ENCODE data around the gene GFM2.
"Not testable (repeated sequence)": the region's sequence is repeated elsewhere in the genome, so short reads cannot be mapped to it uniquely, and the experiment has no call there.

Gene GFM2, protein sequence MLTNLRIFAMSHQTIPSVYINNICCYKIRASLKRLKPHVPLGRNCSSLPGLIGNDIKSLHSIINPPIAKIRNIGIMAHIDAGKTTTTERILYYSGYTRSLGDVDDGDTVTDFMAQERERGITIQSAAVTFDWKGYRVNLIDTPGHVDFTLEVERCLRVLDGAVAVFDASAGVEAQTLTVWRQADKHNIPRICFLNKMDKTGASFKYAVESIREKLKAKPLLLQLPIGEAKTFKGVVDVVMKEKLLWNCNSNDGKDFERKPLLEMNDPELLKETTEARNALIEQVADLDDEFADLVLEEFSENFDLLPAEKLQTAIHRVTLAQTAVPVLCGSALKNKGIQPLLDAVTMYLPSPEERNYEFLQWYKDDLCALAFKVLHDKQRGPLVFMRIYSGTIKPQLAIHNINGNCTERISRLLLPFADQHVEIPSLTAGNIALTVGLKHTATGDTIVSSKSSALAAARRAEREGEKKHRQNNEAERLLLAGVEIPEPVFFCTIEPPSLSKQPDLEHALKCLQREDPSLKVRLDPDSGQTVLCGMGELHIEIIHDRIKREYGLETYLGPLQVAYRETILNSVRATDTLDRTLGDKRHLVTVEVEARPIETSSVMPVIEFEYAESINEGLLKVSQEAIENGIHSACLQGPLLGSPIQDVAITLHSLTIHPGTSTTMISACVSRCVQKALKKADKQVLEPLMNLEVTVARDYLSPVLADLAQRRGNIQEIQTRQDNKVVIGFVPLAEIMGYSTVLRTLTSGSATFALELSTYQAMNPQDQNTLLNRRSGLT

DNA sequence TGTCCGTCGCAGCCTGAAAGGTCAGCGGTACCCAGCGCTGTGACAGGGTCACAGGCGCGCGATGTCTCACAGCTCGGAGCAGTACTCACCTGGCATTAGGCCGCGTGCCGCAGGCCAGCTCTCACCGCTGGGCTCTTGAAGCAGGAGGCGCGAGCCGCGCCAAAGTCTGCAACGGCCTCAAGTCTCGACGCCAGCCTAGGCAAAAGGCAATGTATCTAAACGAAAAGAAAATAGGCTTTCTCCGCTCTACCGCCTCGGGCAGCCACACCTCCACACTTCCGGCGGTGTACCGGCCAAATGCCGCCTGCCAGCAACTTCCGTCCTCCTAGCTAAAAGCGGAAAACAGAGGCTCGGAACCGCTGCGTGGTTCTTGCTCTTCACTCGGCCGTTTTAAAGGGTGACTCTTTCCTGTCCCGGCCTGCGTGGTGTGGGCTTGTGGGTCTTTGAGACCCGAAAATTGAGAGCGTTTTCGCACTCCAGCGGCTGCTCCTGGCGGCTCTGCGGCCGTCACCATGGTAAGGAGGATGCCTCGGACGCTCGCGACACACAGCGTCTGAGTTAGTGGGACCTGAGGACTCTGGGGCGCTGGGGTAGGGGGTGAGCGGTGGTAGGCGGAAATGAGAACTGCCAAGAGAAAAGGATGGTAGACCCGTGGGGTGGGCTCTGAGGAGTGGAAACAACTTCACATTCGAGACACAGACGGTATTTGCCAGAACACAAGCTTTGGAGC is at the start of gene GFM2, which contains the start of gene NSA2:
GFM2 (minus strand) TSS at position 269 of the 730 bp plus-strand sequence. CDS start 3,375 bp downstream, outside the sequence.
NSA2 (plus strand) TSS at position 401 of the 730 bp plus-strand sequence; CDS start at position 513, 112 bp downstream.
- DNase-seq, result peak; percentile 49

DNA sequence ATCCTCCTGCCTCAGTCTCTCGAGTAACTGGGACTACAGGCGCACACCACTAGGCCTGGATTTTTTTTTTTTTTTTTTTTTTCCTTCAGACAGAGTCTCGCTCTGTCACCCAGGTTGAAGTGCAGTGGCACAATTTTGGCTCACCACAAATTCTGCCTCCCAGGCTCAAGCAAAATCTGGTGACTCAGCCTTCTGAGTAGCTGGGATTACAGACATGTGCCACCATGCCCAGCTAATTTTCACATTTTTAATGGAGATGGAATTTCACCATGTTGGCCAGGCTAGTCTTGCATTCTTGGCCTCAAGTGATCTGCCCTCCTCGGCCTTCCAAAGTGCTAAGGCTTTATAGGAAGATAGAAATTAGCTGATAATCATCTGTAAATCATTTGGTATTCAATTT is 44.0 kb upstream of the GFM2 start:
- no peak for DNase-seq

DNA sequence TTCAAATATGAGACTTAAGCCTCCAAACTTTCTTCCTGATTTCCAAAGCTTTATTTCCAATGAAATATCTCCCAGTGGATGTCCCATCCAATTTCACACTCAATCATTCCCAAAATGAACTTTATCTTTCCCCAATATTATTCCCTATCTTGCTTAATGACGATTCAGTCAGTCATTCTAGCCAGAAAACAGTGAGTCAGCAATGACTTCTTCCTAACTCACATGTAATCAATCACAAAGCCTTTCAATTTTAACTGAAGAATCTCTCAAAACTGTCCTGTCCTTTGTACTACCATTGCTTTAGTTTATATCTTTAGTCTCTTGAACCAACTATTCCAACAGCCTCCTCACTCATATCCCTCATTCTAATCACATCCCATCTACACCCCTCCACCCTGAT is 35.0 kb upstream of the GFM2 start:
- no peak for DNase-seq

DNA sequence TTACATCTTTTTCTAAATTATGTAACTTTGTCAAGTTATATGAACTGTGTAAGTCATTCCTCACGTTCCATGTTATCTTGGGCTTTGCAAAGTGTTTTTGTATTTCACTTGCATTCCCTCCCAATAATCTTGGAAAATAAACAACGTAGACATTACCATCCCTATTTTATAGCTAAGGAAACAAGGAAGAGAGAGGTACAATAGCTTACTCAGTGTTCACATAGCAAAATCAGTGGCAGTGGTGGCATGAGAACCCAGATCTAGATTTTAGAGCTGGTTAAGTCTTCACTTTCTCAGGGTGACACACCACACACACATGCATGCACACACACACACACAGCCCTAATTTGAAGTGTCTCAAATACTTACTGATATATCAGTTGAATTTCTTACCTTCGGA is 34.3 kb upstream of the GFM2 start:
- DNase-seq, result no peak

DNA sequence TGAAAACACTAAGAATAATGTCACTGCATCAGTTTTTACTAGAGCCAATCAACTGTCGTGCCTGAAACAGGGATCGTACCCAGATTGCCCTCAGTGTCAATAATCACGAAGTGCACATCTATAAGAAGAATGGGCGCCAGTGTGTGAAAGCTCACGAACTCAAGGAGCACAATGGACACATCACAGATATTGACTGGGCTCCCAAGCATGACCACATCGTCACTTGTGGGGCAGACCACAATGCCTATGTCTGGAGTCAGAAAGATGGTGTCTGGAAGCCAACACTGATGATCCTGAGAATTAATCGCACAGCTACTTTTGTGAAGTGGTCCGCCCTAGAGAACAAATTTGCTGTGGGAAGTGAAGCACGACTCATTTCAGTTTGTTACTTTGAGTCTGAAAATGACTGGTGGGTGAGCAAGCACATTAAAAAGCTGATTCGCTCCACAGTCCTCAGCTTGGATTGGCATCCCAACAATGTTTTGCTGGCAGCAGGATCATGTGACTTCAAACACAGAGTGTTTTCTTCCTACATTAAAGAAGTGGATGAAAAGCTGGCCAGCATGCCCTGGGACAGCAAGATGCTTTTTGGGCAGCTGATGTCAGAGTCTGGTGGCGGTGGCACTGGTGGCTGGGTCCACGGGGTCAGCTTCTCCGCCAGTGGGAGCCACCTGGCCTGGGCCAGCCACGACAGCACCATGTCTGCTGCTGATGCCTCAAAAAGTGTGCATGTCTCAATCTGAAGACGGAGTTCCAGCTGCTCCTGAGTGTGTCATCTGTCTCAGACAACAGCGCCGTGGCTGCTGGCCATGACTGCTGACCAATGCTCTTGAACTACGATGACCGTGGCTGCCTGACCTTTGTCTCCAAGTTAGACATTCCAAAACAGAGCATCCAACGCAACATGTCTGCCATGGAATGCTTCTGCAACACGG is 32.3 kb upstream of the GFM2 start:
- DNase-seq, result no peak

DNA sequence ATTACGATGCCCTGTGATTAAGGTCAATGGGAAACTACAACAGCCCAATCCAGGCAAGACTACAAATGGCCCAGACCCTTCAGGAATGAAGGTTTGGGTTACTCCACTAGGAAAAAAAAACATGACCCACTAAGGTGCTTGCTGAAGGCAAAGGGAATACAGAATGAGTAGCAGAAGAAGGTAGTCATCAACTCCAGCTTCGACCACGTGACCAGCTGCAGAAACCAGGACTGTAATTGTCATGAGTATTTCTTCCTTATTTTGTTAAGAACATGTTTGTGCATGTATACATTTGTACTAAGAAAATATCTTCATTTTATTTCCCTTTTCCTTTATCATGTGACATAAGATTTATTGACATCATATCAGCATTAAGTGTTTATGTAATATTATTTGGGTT is 24.8 kb upstream of the GFM2 start:
- DNase-seq, result not testable (repeated sequence)

DNA sequence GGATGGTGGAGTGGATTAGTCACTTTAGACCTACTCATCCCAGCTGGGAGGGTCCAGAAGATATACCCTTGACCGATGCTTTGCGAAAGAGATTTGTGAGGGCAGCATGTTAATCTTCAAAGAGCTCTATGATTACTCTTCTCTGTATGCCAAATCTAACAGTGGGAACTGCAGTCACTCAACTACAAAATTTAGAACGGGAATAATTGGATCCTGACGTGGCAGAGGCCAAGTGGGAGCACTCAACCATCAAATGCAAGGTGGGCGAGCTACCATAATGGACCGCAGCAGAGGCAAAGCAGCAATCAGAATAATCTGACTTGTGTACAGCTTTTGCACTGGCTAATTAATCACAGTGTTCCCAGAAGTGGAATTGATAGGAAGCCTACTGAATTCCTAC is 20.5 kb upstream of the GFM2 start:
- DNase-seq, result no peak

DNA sequence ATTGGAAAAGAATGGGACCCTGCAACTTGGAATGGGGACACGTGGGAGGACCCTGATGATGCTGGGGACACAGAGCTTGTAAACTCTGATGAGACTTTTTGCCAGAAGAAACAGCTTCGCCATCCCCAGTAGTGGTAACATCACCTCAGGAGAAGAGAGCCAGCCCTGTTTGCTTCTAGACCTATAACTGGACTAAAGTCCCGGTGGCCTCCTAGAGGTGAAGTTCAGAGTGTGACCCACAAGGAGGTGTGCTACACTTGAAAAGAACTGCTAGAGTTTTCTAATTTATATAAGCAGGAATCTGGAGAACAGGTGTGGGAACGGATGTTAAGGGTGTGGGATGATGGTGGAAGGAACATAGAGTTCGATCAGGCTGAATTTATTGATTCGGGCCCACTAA is 19.9 kb upstream of the GFM2 start:
- DNase-seq, result no peak

DNA sequence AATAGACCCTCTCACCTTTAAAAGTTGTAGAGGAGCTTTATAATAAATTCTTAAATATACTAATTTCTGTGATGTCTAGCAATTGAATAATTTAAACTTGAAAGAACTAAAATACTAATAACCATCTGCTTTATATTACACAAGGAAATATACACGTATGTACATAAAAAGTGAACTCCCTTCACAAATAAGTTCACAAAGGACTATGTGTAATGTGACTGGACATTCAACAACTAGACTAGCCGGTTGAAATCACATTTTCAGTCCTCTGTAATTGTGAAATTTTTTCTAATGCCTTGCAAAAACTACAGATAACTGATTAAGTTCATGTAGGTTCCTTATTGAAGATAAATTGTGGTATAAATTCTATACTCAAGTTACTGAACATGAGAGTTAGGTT is 11.7 kb upstream of the GFM2 start:
- no peak for DNase-seq

DNA sequence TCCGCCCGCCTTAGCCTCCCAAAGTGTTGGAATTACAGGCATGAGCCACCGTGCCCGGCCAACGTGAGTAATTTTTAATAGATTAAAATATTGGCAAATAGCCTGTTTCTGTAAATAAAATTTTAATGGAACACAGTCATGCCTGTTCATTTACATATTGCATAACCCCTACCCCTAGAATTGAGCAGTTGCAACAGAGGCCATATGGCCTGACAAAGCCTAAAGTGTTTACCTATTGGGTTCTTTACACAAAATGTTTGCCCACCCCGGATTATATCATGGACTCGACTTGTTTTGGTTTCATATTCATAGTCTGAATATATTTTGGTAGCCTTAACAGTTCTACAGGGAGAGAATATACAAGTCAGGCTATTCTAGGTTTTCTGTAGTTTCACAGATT is 5.4 kb upstream of the GFM2 start:
- no peak for DNase-seq

DNA sequence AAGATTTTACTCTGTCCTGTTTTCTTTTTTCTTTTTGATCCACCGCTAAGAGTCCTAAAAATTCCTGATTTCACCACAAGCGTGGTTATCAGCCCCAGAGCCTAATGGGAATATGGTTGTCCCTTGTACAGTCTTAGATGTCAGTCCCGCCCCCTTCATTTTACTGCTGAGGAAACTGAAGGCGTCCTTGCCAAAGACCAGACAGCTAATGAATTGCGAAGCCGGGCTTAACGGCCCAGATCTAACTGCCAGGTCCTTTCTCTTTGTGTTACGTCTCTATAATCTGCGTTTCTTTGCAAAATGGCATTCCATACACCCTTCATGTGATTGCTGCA is 629 bp upstream of the GFM2 start:
- DNase-seq, result no peak

DNA sequence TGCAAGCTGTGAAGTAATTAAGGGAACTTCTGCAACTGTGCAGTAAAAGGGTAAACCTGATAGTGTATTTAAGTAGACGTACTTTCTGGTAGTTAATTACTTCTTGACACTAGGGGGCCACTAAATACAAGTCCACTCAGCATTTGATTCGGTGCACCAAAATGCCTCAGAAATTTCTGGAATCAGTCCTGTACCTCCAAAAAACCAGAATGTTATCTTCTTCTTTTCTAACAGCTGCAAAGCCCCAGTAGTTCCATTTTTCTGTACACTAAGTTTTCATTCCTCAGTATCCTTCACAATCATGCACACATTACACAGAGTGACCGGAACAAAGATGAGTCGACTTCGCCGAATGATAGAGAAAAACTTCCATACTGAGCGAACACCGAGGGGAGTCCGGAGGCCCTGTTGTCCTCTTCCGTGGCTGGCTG is 484 bp downstream of the GFM2 start:
- no peak for DNase-seq

DNA sequence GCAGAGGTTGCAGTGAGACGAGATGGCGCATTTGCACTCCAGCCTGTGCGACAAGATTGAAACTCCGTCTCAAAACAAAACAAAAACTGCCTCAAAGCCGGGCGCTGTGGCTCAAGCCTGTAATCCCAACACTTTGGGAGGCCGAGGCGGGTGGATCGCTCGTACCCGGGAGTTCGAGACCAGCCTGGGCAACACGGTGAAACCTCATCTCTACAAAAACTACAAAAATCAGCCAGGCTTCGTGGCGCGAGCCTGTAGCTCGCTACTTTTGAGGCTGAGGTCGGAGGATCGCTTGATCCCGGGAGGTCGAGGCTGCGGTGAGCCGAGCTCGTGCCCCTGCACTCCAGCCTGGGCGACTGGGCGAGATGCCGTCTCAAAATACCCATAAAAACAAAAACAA is 988 bp downstream of the GFM2 start:
- DNase-seq, result no peak

DNA sequence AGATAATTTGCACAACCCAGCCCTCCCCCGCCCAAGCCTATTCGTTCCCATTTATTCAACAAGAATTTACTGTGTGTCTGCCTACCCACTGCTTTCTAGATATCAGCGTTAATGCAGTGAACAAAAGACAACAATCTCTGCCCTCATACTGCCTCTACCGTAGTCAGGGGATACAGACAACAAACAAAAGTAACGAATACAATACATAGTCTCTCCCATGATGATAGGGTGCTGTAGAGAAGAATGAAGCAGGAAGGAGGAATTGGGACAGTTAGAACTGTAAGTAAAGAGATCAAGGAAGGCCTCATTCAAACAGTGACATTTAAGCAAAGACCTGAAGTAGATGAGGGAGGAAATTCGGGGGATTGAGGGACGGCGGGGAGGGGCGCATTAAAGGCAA is 1.7 kb downstream of the GFM2 start:
- no peak for DNase-seq

DNA sequence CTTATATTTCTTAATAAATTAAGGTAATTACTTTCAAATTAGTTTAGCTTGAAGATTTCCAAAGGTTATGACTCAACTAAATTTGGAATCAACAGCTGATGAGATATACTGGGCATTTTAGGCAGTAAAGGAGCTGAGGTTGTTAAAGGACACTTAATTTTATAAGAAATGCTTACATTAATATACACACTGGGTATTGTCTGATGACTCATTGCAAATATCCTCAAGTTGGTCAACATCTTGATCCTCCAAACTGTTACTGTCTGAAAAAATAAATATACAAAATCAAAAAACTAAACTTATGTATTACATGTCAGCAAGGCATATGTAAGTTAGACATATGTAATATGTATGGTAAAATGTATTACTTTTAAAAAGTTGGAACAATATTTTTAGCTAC is 3.4 kb downstream of the GFM2 start:
- DNase-seq, result no peak

DNA sequence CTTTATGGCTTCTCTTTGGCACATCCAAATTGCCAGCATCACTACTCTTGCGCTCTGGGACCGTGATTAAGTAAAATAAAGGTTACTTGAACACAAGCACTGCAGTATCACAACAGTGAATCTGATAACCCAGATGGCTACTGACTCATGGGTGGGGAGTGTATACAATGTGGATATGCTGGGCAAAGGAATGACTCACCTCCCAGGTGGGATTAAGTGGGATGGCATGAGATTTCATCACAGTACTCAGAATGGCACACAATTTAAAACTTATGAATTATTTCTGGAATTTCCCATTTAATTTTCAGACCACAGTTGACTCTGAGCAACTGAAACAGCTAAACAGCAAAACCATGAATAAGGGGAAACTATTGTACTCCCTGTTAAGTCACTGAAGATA is 4.3 kb downstream of the GFM2 start:
- no peak for DNase-seq

DNA sequence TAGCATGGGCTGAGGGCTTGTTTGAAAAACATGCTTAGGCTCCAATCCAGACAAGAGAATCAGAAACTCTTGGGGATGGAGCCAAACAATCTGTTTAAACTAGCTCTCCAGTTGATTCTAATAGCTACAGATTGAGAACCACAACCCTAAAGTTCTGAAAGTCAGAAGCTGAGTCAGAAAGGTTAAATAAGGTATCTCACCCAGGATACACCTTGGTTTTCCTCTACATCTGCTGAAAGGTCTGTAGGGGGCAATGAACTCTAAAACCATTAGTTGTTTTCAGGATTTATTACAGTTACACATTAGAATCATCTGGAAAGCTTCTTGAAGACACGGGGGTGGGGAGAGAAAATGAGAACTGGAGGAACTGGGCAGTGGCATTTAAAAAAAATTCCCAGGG is 5.7 kb downstream of the GFM2 start:
- no peak for DNase-seq

DNA sequence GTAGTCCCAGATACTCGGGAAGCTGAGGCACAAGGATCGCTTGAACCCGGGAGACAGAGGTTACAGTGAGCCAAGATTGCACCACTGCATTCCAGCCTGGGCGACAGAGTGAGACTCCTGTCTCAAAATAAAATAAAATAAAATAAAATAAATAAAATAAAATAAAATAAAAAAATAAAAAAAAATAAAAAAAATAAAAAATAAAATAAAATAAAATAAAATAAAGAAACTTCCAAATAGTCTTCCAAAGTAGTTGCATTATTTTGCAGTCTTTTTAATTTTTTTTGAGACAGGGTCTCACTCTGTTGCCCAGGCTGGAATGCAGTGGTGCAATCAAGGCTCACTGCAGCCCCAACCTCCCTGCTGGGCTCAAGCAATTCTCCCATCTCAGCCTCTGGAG is 18.2 kb downstream of the GFM2 start:
- not testable (repeated sequence) for DNase-seq

DNA sequence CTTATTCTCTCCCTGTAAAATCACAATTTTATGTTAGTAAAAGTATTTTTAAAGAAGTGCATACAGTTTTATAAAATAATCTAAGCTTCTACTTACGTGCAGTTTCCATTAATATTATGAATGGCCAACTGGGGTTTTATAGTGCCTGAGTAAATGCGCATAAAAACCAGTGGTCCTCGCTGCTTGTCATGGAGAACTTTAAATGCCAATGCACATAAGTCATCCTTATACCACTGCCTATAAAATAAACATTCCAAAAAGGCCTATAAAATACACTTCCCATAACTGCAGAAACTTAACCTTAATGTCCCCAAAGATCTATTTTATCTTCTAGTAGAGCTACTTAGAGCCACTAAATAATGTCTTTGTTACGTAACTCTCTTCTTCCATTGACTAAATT is 28.5 kb downstream of the GFM2 start:
- no peak for DNase-seq

DNA sequence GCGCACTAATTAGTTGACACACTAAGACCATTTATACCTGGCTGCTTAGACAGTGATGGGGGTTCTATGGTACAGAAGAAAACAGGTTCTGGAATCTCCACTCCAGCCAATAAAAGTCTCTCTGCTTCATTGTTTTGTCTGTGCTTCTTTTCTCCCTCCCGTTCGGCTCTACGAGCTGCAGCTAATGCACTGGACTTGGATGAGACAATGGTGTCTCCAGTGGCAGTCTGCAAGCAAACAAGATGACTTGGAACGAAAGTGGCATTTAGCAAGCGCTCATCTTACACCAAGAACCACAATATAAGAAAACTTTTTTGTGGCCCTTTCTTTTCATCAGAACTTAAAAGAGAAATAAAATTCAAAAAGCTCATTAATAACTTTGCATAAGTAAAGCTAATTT is 30.2 kb downstream of the GFM2 start:
- no peak for DNase-seq

DNA sequence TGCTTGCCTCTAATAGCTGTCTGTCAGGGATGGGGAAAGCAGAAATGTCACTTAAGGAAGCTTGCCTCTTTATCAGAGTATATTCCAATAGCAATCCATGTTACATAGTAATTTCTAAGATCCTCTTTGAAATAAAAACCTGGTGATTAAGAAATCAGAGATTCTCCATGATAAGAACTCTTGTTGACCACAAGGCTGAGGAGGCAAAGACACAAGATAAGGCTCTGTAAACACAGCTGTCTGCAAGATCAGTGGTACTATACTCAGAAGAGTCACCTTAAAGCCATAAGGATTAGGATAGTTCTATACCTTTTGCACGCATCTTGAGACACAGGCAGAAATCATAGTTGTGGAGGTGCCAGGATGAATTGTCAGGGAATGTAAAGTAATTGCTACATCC is 41.6 kb downstream of the GFM2 start:
- DNase-seq, result no peak

DNA sequence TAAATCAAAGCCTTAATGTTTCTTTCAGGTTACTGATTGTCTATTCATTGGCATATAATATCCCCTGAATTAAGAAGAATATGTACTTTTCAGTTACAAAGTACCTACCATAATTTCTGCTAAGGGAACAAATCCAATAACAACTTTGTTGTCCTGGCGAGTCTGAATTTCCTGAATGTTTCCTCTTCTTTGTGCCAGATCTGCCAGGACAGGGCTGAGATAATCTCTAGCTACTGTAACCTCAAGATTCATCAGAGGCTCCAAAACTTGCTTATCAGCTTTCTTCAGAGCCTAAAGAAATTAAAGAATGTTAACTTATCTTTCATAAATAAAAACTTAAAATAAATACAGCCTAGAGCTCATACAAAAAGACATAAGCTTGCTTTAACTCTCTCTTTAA is 44.6 kb downstream of the GFM2 start:
- DNase-seq, result no peak

DNA sequence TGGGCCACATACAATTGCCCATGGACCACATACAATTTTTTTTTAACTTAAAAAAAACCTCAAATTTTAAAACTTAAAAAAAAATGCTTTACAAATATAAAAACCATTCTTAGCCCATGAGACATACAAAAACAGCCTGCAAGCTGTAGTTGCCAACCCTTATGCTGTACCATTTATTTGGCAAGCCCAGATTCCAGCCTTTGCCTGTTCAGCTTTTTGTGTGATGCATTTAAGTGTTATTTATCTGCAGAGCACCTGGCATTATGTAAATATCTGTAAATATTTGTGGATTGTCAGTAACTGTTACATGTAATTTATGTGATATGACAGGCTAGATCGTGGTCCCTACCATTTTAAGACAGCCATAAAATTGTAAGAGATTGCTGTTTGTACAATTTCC is 49.3 kb downstream of the GFM2 start:
- DNase-seq, result no peak
